Effector memory CD4-positive, alpha-beta T cell (primary cell): ENCODE measurements around the gene AIRE.

Experiments used
- DNase-seq, 3 donors: peaks; one replicate each; pipeline ENCODE4 v3.0.0-alpha.2; 2020
- H3K27ac ChIP-seq: 2 replicates; pipeline ENCODE4 v1.7.0; 2013; ENCODE audit warnings: mild to moderate bottlenecking, low read length, moderate library complexity; ENCODE audit not compliant: insufficient read depth, poor library complexity, severe bottlenecking
- H3K27me3 ChIP-seq: replicated peaks from 2 replicates; pipeline ENCODE4 v1.7.0; 2013; ENCODE audit warnings: mild to moderate bottlenecking, low read length; ENCODE audit not compliant: insufficient read depth, control insufficient read depth, poor library complexity, severe bottlenecking
- H3K36me3 ChIP-seq: 2 replicates; pipeline ENCODE4 v1.7.0; 2013; ENCODE audit warnings: mild to moderate bottlenecking, low read length, moderate library complexity; ENCODE audit not compliant: control insufficient read depth, insufficient read depth
- H3K4me1 ChIP-seq: 2 replicates; pipeline ENCODE4 v1.7.0; 2013; ENCODE audit warnings: low read length, mild to moderate bottlenecking; ENCODE audit not compliant: control insufficient read depth, insufficient read depth, poor library complexity, severe bottlenecking
- H3K4me3 ChIP-seq: 2 replicates; pipeline ENCODE4 v1.7.0; 2013; ENCODE audit warnings: low read length, low read depth, mild to moderate bottlenecking; ENCODE audit not compliant: insufficient read depth, poor library complexity, severe bottlenecking
- H3K9me3 ChIP-seq: 2 replicates; pipeline ENCODE4 v1.7.0; 2013; ENCODE audit warnings: mild to moderate bottlenecking, low read length, moderate library complexity; ENCODE audit not compliant: control insufficient read depth

Gene AIRE

GRCh38 chr21:44330698-44331097 lies 45.0 kb downstream of the AIRE start:
- Histone ChIP-seq H3K27ac (no peak overlapping the region), H3K4me1 (no peaks in the 10 kb centered on the region), H3K4me3 (no peak overlapping the region), H3K27me3 (no peaks in the 10 kb centered on the region), H3K36me3 (peaks cover 19% of the 10 kb centered on the region), H3K9me3 (no peaks in the 10 kb centered on the region)
- DNase-seq = no peak

GRCh38 chr21:44331209-44331608 lies 45.5 kb downstream of the AIRE start:
- no peaks in the 10 kb centered on the region for H3K4me1 ChIP-seq
- H3K36me3 ChIP-seq = peaks cover 18% of the 10 kb centered on the region
- no peak overlapping the region for H3K27ac ChIP-seq
- no peak overlapping the region for H3K4me3 ChIP-seq
- no peaks in the 10 kb centered on the region for H3K27me3 ChIP-seq
- no peaks in the 10 kb centered on the region for H3K9me3 ChIP-seq
- no peak for DNase-seq

GRCh38 chr21:44331650-44332307 lies 46.1 kb downstream of the AIRE start:
- Histone ChIP-seq H3K36me3 (peaks cover 20% of the 10 kb centered on the region), H3K27ac (no peak overlapping the region), H3K4me3 (no peak overlapping the region), H3K27me3 (no peaks in the 10 kb centered on the region), H3K4me1 (no peaks in the 10 kb centered on the region), H3K9me3 (no peaks in the 10 kb centered on the region)
- DNase-seq = no peak

GRCh38 chr21:44332383-44332782 lies 46.7 kb downstream of the AIRE start:
- no peak for DNase-seq
- H3K9me3 ChIP-seq = no peaks in the 10 kb centered on the region
- no peak overlapping the region for H3K4me3 ChIP-seq
- H3K27me3 ChIP-seq = no peaks in the 10 kb centered on the region
- H3K36me3 ChIP-seq = peaks cover 20% of the 10 kb centered on the region
- H3K27ac ChIP-seq = no peak overlapping the region
- no peaks in the 10 kb centered on the region for H3K4me1 ChIP-seq

- no peak overlapping the region for H3K27ac ChIP-seq
- no peak overlapping the region for H3K4me3 ChIP-seq
- no peaks in the 10 kb centered on the region for H3K27me3 ChIP-seq
- DNase-seq = no peak
- H3K36me3 ChIP-seq = peaks cover 20% of the 10 kb centered on the region
- no peaks in the 10 kb centered on the region for H3K4me1 ChIP-seq
- no peaks in the 10 kb centered on the region for H3K9me3 ChIP-seq
Measured at GRCh38 chr21:44332965-44333364, 47.3 kb downstream of the AIRE start.

GRCh38 chr21:44333509-44334328 lies 48.0 kb downstream of the AIRE start:
- Histone ChIP-seq H3K27ac (no peak overlapping the region), H3K36me3 (peaks cover 20% of the 10 kb centered on the region), H3K4me3 (no peak overlapping the region), H3K4me1 (no peaks in the 10 kb centered on the region), H3K27me3 (no peaks in the 10 kb centered on the region), H3K9me3 (no peaks in the 10 kb centered on the region)
- DNase-seq = no peak

- no peak overlapping the region for H3K27ac ChIP-seq
- H3K36me3 ChIP-seq = peaks cover 20% of the 10 kb centered on the region
- no peak overlapping the region for H3K4me3 ChIP-seq
- no peaks in the 10 kb centered on the region for H3K9me3 ChIP-seq
- H3K27me3 ChIP-seq = no peaks in the 10 kb centered on the region
- H3K4me1 ChIP-seq = no peaks in the 10 kb centered on the region
- no peak for DNase-seq
Measured at GRCh38 chr21:44334329-44335030, 48.8 kb downstream of the AIRE start.

- Histone ChIP-seq H3K27me3 (no peaks in the 10 kb centered on the region), H3K4me1 (peaks cover 7% of the 10 kb centered on the region), H3K27ac (no peak overlapping the region), H3K36me3 (peaks cover 20% of the 10 kb centered on the region), H3K4me3 (no peak overlapping the region), H3K9me3 (no peaks in the 10 kb centered on the region)
- no peak for DNase-seq
Measured at GRCh38 chr21:44335266-44336059, 49.8 kb downstream of the AIRE start.

GRCh38 chr21:44337449-44337848 lies 51.8 kb downstream of the AIRE start:
- no peaks in the 10 kb centered on the region for H3K27me3 ChIP-seq
- H3K9me3 ChIP-seq = no peaks in the 10 kb centered on the region
- H3K36me3 ChIP-seq = peaks cover 13% of the 10 kb centered on the region
- no peak for DNase-seq
- H3K4me1 ChIP-seq = peaks cover 7% of the 10 kb centered on the region
- H3K4me3 ChIP-seq = no peak overlapping the region
- H3K27ac ChIP-seq = no peak overlapping the region
